Skeletal muscle cell (primary cell): ENCODE data around the gene ZNF169.
"Not testable (repeated sequence)": the region's sequence is repeated elsewhere in the genome, so short reads cannot be mapped to it uniquely, and the experiment has no call there.

Experiments
- DNase-seq: peaks from one replicate; pipeline ENCODE4 v3.0.0-alpha.2; 2010; ENCODE audit warnings: low read depth
- H3K4me3 ChIP-seq: 2 replicates; pipeline ENCODE4 v1.5.1; 2011; ENCODE audit warnings: low read depth, mild to moderate bottlenecking, control low read depth, low read length, moderate library complexity

Gene ZNF169

DNA sequence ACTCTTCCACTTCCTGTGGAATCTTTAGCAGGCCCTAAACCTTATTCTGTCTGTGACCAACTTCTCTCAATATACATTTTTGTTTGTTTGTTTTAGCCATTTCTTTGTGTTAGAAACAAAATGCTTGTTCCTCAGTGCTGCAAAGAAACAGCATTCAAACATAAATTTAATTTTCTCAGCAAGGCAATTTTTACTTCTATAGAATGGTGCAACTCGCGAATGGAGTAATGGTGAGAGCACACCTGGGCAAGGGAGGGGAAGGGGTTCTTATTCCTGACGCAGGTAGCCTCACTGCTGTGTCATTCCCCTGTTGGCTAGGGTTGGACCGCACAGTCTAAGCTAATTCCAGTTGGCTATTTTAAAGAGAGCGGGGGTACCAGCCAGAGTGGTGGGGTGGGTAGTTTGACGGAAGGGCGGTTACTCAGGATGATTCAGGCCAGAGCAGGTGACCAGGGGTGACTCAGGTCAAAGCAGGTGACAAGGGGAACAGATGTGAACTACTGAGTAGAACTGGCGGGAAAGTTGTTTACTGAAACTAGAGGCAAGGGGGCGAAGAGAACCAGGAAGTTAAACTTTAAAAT is 21.4 kb downstream of the ZNF169 start:
- DNase-seq = no peak
- H3K4me3 ChIP-seq = no peak overlapping the region

DNA sequence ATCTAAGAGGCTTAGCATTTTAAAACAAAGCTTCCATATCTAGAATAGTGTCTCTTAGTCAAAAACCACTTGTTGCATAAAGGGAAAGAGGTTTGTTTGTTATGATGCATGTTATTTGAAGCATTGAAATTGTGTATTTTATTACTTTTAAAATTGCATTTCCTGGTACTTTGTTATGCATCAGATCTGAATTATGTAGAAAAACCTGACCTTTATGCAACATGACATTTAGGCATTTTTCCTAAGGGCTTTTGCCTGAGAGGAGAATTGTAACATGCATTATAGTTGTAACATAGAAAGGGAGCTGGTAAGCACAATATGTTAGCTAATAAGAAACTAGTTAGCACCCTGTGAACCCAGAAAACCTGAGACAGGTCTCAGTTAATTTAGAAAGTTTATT is 22.0 kb downstream of the ZNF169 start:
- no peak overlapping the region for H3K4me3 ChIP-seq
- no peak for DNase-seq

GRCh38 chr9:94286116-94286515 is 27.0 kb downstream of the ZNF169 start:
- no peak for DNase-seq
- H3K4me3 ChIP-seq = no peak overlapping the region

- no peak overlapping the region for H3K4me3 ChIP-seq
- DNase-seq = no peak
Observed at GRCh38 chr9:94287877-94288513, 28.9 kb downstream of the ZNF169 start.

- H3K4me3 ChIP-seq = no peak overlapping the region
- no peak for DNase-seq
Observed at GRCh38 chr9:94289691-94290090, 30.6 kb downstream of the ZNF169 start.

GRCh38 chr9:94298949-94299599 is 40.0 kb downstream of the ZNF169 start:
- H3K4me3 ChIP-seq = no peak overlapping the region
- DNase-seq = no peak

GRCh38 chr9:94300470-94301301 is 41.6 kb downstream of the ZNF169 start:
- DNase-seq = no peak
- H3K4me3 ChIP-seq = no peak overlapping the region

GRCh38 chr9:94301583-94301982 is 42.5 kb downstream of the ZNF169 start:
- no peak overlapping the region for H3K4me3 ChIP-seq
- DNase-seq = no peak

GRCh38 chr9:94302426-94302825 is 43.3 kb downstream of the ZNF169 start:
- no peak overlapping the region for H3K4me3 ChIP-seq
- no peak for DNase-seq

DNA sequence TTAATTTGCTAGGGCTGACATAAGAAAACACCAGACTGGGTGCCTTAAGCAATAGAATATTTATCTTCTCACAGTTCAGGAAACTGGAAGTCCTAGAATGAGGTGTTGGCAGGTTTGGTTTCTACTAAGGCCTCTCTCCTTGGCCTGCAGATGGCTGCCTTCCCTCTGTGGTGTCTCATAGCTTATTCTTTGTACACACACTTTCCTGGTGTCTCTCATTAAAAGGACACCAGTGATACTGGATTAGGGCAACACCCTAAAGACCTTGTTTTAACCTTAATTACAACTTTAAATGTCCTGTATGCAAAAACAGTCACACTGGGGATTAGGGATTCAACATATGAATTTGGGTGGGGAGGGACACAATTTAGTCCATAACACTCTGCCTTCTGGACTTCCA is 44.2 kb downstream of the ZNF169 start:
- H3K4me3 ChIP-seq = no peak overlapping the region
- no peak for DNase-seq

DNA sequence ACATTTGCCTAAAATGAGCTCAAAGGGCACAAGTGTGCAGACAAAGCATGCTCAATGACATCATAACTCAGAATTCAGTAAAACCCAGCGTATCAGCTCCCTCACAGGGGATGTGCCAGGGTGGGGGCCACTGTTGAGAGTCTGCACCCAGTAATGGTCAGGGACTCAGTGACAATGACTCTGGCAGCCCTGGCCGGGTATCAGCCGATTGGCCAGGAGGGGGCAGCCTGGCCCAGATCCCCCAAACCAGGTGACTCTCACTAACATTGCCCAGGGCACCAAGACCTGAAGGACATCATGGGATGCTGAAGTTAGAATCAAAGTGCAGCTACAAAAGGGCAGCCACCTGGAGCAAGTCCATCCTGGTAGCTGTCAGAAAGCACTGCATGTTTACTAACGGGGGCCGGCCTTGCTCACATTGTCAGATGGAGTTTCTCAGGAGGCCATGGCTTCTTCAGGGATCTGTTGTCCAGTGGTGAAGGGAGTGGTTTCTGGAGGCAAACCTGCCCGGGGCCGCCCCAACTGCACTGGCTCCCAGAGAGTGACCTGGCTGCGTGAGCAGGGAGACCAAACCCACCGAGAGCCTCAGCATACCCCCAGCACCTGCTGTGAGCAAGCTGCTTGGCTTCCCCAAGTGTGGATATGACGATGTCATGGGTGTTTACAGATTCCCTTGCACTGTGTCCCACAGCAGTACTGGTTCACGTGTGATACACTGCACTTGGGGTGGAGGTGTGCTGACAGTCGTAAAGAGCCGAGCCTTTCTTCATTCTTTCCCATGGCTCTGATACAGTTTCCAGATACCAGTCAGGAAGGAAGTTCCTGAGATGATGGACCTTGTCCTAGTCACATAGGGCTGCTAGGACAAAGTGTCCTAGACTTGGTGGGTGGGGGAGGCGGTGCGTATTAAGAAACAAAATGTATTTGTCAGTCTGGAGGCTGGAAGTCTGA is 56.2 kb downstream of the ZNF169 start:
- not testable (repeated sequence) for DNase-seq, H3K4me3 ChIP-seq

DNA sequence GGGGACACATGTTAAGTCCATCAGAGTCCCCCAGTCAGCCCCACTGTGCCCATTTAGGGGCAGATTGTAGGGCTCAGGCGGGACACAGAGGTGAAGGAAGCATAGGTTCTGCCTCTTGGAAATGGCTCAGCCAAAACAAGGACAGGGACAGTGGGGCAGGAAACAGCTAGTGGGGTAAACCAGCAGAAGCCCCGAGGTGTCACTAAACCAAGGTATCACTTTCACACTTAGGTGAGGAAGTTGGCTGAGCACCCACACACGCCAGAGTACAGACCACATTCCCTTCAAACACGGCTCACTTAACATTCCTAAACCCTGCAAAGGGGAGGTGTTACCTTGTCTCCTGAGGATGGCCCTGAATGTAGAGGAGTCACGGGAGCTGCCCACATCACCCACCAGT is 57.1 kb downstream of the ZNF169 start:
- not testable (repeated sequence) for DNase-seq, H3K4me3 ChIP-seq

DNA sequence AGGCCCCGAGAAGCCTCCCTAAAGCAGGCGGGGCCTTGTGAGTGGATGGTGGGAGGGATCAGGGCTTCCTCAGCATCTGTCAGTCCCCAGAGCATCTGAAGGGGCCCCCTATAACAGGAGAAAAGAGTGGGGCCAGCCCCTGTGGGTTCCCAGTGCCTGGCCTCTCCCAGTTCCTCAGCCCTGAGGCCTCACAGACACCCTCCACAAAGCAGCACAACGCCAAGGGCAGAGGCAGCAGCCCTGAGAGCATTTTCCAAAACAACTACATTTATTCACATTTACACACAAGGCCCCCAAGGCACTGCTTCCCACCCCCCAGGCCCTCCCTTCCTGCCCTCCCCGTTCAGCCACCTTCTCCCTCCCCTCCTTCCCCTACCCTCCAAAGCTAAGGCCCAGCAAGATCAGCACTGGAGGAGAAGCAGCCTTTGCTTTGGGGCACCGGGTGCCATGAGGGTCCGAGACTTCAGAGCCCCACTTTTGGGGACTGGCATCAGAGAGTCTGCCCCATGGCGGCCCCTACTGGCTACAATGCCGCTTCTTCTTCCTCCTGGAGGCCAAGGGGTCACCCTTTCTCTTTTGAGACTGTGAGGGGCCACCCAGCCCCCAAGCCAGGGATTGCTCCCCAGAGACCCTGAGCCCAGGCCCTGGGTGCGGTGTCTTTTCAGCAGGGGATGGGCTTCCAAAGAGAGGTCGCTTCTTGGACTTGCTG is 59.0 kb downstream of the ZNF169 start:
- H3K4me3 ChIP-seq, DNase-seq: not testable (repeated sequence)

DNA sequence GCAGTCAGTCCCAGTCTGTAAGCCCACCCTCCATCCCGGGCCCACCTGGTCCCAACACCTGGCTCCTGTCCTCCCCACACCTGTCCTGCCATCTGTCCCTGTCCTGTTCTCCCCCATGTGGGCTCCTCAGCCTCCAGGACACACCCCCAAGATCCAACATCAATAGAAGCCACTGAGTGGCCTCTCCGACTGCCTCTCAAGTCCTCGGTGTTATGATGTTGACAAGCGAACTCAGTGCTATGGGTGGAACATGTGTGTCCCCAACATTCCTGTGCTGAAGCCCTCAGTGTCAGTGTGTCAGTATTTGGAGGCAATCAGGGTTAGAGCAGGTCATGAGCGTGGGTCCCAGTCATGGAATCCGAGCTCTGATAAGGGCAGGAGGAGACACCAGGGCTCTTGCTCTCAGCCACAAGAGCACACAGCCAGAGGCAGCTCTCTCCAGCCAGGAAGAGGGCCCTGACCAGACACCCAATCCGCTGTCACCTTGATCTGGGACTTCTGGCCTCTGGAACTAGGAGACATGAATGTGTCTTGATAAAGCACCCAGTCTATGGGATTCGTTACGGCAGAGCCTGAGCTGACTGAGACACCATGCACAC is 63.3 kb downstream of the ZNF169 start:
- H3K4me3 ChIP-seq, DNase-seq: not testable (repeated sequence)

GRCh38 chr9:94323153-94323798 is 64.2 kb downstream of the ZNF169 start:
- DNase-seq, H3K4me3 ChIP-seq: not testable (repeated sequence)

GRCh38 chr9:94325583-94325982 is 66.5 kb downstream of the ZNF169 start:
- DNase-seq, H3K4me3 ChIP-seq: not testable (repeated sequence)

DNA sequence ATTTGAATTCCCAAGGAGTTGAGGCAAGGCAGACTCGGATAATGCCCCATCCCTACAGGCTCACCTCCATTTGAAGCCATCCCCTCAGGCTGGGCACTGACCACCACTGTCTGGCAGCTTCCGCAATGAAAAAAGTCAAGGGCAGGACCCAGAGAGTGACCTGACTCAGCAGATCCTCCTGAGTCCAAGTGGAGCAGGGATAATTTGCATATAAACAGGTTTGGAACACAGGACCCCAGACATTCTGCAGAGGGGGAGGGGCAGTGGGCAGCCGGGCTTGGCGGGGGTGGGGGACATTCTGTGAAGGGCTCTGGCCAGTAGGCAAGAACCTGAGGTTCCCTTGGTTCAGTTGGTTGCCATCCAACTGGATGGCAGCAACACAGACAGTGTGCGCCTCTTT is 69.4 kb downstream of the ZNF169 start, which contains the start of gene NUTM2F:
NUTM2F (minus strand) TSS at position 101 of the 400 bp plus-strand sequence; CDS start at position 80, 21 bp downstream.
- DNase-seq, H3K4me3 ChIP-seq: not testable (repeated sequence)
